Fibroblast of upper back skin (primary cell): Measurements from ENCODE around the gene EVX2.

Experiments used
- DNase-seq: peaks from one replicate; pipeline ENCODE4 v3.0.0-alpha.2; 2013

The EVX2 gene

DNA sequence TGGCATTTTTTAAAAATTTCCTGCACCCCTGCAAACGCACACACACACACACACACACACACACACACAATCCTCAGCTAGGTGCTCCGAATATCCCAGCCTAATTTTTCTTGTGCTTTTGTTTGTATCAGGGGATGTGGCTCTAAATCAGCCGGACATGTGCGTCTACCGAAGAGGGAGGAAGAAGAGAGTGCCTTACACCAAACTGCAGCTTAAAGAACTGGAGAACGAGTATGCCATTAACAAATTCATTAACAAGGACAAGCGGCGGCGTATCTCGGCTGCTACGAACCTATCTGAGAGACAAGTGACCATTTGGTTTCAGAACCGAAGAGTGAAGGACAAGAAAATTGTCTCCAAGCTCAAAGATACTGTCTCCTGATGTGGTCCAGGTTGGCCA is 10.6 kb upstream of the EVX2 start:
- no peak for DNase-seq

DNA sequence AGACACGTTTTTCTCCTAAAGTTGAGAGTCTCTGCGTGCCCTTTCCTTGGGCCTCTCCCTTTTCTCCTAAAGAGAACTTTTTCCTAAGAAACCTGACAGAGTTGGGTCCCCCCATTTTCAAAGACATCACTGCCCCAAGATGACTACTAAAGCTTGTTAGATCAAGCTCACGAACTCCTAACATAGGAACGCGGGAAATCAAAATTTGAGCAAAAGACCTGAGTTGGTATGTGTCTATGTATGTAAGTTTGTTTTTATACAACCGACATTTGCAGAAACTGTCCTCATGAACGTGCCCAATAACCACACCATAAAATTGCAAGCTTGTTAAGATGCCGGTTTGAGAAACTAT is 10.1 kb upstream of the EVX2 start:
- no peak for DNase-seq

DNA sequence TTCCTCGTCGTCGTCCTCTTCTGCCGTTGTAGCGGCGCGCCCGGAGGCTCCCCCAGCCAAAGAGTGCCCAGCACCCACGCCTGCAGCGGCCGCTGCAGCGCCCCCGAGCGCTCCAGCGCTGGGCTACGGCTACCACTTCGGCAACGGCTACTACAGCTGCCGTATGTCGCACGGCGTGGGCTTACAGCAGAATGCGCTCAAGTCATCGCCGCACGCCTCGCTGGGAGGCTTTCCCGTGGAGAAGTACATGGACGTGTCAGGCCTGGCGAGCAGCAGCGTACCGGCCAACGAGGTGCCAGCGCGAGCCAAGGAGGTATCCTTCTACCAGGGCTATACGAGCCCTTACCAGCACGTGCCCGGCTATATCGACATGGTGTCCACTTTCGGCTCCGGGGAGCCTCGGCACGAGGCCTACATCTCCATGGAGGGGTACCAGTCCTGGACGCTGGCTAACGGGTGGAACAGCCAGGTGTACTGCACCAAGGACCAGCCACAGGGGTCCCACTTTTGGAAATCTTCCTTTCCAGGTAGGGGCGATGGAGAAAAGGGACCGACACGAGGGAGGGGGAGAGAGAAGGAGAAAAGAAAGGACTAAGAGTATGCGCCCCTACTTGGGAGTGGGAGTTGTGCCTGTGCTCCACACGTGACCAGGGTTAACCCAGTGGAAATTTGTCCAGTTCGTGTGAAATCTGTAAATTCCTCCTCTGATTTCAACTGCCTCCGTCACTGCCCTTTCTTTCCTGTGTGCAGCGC is 9.6 kb upstream of the EVX2 start:
- no peak for DNase-seq

DNA sequence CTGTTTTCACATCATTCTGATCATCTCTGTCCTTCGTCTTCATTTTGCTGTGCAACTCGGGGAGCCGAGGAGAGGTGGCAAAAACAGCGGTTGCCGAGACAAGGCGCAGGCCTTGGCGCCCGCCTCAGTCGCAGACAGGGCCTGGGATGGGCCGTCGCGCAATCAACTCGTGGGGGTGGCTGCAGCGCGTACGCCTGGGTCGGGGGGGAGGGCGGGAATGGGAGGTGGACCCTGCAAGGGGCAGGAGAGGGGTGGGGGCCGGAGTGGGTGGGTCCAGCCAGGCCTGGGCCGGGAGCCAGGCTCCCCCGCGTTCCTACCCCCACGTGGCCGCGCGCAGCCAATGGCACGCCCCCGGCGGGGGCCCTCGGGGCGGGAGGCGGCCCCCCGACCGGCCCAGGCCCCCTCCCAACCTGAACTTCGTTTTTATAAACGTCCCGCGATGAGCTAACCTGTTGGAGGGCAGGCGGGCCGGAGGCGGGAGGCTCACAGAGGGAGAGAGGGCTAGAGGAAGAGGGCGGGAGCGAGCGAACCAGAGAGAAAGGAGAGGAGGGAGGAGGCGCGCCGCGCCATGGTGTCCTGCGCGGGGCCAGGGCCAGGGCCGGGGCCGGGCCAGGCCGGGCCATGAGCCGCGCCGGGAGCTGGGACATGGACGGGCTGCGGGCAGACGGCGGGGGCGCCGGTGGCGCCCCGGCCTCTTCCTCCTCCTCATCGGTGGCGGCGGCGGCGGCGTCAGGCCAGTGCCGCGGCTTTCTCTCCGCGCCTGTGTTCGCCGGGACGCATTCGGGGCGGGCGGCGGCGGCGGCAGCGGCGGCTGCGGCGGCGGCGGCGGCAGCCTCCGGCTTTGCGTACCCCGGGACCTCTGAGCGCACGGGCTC is 8.7 kb upstream of the EVX2 start, which contains the start of gene HOXD13:
HOXD13 (plus strand) TSS at position 452 of the 875 bp plus-strand sequence; CDS start at position 622, 170 bp downstream.
- no peak for DNase-seq

DNA sequence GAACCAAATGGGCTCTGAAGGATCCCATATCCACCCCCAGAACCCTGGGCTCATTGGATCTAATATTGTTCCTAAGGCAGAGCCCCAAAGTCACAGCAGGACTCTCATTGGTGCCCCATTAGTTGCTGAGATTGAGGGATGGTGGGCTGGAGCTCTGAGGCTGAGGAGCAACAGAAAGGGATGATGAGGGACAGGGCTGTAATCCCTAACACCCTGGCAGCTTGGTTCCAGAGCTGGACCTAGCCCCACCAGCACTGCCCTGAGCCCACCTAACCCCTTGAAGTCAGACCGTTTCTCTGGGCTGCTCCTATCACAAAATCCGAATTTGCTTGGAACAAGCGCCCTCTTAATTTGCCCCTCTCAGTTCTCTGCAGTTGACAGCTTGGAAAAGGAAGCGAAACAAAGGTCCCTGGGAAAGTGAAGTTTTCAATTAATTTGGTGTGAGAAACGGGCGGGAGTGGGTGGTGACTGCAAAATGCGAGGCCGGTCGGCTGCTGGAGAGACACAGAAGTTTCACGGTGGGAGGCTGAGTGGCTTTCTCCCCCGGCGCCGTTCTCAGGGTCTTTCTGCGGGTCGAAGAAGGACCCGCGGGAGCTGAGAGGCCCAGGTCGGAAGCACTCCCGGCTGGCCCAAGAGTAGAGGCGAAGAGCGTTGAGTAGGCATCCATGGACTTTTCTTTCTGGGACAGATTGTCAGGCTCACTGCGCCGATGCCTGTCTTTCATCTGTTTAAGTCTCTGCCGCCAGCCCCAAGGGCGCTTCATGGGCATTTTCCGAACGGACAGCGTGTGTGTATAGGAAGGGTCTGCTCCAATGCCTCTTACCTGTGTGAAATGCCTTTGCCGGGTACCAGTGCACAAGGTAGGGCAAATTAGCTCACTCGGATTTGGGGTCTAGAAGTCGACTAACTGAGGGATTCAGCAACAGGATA is 7.8 kb upstream of the EVX2 start:
- DNase-seq, result no peak

DNA sequence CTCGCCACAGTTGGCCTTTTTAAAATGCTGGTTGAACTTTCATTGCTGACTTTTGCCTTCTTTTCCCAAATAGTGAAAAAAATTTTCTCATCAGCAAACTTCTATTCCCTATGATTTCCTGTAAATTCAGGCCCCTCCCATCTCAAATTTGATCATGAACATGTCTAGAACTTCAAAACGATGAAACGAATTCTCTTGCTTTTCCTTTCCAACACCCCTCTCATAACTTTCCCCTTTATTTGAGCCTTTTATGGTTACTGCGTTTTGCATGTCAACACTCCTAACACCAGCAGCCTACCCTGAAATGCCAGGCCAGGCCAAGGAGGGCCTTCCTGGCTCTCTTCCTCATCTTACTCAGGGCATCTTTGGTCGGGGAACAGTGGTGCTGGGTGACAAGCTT is 7.1 kb upstream of the EVX2 start:
- no peak for DNase-seq

DNA sequence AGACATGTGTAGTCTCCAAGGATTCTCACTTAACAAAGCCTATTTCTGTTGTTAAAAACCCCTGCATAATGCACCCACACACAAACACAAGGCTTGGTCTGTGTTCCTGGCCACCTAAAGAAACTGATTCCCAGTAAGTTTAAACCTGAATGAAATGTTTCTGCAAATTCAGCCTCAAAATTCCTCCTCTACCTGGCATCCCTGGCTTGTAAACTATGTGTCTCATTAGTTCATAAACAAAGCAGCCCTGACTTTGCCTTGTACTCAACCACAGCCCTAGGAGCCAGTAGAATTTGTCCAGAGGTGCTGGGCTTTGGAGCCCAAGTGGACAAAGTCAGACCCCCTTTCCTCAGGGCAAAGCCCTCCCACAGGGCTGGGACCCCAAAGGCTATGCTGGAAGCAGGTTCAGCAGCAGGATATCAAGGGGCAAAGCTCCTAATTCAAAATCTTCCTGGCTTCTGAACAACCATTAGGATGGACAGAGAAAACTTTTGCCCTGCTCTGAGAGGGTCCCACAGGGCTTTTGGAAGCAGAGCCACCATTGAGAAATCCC is 6.2 kb upstream of the EVX2 start:
- DNase-seq, result no peak

DNA sequence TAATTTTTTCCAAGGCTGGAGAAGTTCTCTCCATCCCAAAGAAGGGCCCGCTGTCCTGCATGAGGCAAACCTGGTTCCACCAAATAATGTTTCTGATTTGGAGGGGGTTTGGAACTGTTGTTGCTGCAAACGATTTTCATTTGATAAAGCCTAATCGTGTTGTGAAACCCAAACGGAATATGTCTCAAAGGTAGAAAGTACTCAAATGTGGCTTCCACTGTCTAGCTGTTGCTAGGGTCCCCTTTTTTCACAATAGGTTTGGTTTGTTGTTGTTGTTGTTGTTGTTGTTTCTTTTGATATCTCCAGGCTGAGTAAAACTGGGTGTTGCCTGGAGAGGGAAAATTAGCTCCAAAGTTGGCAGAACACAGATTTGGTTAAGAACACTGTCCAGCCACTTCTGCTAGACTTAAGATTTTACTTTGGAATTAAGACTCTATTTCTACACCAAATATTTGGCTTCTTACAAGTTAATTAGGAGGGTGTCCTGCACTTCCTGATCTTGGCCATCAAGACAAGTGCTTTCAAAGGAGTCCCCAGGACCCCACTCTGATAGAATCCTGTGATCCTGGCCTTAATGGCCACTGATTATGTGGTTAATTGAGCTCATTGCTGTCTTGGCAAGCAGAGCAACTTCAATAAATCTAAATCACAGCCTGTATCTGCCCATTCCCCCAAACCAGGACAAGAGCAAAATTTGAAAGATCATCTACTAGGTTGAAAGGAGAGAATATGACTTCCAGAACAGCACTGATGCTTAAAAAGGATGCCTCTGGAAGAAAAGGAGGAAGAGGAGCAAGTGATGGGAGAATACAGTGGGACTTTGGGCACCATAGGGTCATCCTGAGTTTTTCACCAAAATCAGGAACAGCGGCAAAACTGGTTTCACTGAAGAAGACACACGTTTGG is 5.4 kb upstream of the EVX2 start:
- DNase-seq, result no peak

DNA sequence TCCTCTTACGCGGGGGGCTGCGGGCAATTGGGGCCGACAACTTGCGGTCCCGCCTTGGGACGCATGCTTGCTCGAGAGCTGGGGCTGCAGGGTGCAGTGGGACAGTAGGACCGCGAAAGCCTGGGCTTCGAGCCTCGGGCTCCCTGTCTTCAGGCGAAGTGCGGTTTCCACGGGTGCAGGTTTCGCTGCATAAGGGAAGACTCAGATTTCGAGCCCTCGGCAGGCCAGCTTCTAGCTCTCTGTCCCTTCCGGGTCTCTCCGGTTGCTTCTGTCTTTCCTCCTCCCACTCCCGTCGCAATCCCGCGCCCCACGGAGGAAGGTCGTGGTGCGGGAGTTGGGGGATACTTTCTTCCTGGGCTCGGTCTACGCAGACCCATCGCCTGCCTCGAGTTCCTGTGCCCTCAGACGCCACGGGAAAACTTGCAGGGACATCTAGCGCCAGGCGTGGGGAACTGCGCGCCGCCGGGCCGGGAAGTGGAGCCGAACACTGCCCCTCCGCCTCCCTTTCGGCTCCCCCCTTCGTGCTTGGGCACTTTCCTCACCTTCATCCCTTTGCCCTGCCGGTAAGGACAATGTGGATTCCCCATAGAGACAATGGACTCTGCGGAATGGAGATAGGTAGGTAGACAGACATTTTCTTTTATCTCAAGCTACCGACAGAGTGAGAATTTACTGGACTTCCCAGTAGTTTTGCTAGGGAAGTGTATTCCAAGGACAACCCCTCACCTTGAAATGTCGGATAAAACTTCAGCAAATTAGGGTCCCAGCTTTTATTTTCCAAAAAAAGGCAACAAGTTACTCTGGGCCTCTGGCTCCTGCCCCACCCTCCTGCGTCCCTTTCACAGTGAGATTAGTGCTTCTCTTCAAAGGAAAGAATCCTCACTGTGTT is 4.5 kb upstream of the EVX2 start:
- DNase-seq, result peak; percentile 45

DNA sequence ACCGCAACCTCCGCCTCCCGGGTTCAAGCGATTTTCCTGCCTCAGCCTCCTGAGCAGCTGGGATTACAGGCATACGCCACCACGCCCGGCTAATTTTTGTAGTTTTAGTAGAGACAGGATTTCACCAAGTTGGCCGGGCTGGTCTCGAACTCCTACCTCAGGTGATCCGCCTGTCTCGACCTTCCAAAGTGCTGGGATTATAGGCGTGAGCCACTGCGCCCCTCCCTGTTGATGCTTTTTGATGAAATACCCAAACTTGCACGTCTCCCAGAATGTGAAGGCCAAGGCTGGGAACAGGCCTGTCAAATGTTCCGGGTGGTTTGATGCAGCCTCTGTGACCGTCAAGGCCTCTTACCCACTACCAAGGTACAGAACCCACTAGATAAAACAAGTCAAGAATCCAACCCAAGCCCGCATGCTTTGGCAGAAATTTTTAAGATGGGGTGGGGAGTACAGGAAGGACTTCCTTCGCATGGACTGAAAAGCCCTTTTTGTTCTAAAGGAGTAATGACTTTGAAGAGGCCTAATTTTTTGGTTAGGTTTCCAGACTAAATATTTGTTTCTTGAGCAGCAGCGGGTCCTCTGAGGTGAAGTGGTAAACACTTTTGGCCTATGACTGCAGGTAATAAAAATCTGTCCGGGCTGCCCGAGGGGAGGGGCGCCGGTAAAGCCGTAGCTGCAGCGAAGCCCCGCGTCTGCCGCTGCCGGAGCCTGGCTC is 3.7 kb upstream of the EVX2 start:
- no peak for DNase-seq

DNA sequence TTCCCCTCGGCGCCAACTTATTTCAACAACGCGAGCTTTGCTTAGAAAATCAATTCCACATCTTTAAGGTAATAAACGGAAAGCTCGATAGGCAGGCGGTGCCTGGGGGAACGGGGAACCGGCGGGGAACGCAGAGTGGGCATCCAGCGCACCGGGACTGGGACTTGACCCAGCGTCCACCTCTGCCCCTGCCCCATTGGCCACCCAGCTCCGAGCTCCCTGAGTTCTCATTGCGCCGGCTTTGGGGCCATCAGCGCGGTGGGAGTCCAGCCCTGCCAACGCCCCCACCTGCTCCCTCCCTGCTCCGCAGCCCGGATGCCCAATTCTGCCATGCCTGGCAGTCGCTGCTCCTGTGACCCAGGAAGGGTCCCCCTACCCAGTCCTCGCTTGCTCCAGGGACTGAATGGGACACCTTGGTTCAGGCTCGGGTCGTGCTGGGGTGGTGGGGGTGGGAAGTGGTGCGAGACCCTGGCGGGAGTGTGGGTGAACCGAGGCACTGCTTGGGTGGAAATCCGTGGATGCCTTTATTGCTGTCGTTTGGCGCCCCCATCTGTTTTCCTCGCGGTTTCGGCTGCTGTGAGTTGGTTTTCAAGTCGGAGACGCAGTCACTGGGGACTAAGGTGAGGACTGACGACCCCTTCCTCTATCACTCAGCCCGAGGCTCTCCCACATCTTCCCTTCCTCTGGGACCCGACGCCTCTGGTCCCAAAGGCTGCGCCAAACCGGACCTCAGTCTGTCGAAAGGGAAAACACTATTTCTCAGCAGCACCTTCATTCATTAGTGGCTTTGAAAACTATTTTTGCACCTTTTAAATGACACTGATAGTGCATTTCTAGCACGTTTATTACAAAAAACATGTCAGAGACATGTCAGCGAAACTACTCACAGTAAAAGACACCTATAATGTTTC is 2.4 kb upstream of the EVX2 start:
- DNase-seq, result peak; percentile 34

DNA sequence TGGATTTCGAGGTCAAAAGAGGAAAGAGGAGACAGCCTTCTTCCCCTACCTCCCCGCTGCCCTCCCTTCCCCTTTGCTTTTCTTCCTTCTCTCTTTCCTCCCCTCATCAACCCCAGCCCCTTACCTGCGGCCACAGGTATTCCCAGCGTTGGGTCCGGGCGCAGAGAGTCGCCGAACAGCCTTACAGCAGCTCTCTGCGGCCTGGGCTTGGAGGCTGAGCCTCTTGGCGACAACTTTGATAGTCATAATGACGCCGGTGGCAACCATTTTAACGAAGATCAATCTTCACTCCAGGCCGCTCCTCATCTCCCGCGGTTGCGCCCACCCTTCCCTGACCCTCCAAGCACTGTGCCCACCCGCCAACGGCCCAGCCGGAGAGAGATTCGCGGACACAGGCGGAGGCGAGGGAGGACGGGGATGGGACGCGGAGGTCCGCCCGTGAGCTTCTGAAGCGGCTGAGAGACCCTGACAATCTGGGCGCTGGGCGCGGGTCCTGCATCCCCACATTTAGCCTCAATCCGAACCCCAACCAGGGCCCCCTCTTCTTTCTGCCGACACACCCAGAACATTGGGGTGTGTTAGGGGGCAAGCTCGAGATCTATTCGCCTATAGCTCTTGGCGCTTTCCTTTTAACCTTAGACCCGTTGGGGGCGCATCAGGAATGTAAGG is 1.5 kb upstream of the EVX2 start:
- DNase-seq, result no peak

DNA sequence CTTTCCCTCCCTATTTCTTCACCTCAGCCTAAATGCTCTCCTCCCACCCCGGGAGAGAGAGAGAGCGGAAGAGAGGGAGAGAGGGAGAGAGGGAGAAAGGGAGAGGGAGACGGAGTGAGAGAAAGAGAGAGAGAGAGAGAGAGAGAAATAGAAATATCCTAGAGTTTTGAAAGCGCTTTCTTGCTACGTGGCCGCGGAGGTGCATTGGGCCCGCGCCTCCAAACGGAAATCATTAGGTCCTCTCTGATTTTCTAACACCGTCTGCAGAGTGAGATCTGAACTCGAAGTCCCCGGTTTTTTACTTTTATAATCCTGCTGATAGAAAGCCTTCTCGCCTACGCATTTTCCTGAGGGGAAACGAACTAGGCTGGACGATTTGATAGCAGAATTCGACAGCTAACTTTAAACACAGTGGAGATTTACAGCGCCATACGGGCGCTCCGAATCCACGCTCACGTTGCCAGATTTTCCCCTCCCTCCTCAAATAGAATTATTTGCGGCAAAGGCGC is 903 bp upstream of the EVX2 start:
- no peak for DNase-seq

DNA sequence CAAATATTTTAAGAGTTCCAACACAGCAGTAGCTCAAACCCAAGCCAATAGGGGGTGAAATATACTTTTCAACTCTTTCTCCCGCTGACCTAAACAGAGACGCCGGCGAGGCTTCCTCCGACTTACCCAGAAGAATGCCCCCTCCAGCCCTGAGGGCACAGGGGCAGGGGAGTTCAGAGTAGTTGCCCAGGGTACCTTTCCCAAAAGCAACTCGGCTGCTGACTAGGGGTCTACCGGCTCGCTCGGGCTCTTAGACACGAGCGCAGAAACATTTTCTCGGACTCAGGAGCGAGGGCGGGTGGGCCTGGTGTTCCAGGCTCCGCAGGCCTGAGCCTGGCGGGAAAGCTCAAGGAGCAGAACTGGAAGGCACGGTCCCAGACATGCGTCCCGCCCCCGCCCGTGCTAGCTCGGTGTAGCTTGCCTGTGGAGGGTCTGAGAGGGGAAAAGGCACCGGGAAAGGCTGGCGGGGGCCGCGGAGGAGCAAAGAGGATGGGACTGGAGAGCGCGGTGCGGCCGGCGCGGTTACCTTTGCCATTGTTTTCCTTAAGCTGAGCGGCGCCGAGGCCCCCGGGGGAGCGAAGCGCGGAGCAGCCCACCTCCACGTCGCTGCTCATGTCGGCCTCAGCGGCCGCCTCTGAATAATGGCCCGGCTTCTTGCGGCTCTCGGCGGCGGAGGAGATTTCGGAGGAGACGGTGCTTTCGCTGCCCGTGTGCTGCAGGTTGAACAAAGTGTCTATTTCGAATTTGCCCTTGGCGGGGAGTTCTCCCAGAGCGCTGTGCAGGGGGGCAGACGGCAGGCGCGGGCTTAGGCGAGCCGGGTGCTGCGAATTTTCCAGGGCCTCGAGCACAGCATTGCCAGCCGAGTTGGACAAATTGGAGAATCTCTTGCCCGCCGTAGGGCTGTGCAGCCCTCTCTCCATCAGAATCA is 674 bp downstream of the EVX2 start:
- DNase-seq, result no peak

DNA sequence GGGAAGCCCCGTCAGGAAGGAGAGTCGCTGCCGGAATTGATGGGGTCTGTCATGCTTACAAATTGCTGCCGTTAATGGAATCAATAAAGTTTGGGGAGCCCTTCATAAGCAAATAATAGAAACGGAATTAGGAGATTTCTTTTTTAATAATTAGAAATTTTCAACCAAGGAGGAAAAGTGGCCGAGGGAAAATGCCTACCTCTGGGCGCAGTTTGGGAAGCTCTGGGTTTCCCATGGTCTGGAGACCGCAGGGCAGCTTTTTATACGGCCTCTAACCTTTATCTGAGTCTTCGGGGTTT is 1.3 kb downstream of the EVX2 start:
- DNase-seq, result no peak

DNA sequence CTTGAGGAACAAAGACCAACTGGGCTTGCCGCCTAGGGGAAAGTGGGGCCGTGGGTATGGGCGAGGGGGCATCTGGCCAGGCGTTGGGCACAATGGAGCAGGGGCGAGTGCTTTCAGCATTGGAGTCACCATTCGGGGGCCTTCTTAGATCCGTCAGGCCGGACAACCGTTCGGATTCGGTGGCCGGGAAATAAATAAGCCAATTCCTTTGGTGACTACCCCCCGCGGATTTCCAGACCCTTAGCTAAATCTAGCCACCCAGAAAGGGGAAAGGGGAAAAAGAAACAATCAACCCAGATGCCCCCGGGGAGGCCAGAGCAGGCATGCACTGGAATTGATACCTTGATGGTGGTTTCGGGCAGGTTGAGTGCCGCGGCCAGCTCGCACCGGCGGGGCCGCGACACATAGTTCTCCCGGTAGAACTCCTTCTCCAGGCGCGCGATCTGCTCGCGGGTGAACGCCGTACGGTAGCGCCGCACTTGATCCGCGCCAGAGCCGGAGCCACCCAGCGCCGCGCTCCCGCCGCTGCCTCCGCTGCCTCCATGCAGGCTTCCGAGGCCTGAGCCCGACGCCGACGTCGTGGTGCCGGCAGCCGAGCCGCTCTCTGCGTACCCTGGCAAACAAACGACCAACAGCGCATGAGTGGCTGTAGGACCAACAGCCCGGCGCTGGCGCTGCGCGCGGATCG is 1.8 kb downstream of the EVX2 start:
- no peak for DNase-seq
